Ecto neural progenitor cell (in vitro differentiated cells): Measurements from ENCODE around the gene GMNN.

ENCODE experiments used
- DNase-seq: peaks from one replicate; pipeline ENCODE4 v3.0.0-alpha.2; 2018; ENCODE audit warnings: low spot score

The GMNN gene

DNA sequence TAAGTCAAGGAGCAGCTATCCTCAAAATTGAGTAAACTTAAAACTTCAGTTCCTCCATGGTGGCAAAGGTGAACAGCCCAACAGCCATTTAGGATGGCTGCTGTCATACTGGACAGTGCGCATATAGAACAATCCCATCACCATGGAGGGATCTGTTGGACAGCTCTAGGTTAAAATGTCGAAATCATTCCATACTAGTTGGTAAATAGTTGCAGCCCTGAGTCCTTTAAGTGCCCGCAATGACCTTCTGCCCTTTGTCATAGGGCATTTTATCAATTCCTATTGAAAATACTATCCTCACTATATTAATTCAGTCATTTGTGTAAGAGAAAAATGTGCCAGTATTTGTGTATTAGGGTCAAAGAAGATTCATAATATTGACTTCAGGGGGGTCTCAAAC, 32.8 kb downstream of the GMNN start:
- DNase-seq, result no peak

DNA sequence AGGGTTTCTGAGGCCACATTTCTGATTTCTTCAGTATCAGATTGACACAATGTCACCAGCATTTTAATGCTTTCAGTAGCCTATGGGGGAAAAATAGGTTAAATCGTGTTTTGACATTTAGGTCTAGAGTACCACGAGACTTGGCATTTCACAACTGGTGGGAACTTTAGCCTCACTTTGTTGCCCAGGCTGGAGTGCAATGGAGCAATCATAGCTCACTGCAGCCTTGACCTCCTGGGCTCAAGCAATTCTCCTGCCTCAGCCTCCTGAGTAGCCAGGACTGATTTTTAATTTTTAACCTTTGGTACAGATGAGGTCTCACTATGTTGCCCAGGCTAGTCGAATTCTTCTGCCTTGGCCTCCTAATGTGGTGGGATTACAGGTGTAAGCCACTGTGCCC, 35.0 kb downstream of the GMNN start:
- DNase-seq, result no peak

DNA sequence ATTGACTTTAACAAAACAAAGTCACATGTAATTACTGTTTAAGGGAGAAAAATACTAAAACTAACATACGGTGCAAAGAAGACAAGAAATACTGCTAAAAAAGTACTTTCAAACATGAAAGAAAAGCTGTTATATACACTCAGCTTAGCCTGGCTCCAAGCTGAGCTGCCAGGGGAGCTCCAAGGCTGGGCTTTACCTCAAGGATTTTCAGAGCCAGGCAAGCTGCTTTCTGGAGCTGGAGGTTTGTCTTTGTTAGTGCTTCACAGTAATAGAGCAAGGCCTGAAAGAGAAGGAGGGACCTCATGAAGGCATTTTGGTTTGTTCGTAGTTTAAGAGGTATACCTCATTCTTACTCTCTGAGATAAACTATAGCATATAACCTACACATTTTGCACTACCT, 43.6 kb downstream of the GMNN start:
- no peak for DNase-seq

DNA sequence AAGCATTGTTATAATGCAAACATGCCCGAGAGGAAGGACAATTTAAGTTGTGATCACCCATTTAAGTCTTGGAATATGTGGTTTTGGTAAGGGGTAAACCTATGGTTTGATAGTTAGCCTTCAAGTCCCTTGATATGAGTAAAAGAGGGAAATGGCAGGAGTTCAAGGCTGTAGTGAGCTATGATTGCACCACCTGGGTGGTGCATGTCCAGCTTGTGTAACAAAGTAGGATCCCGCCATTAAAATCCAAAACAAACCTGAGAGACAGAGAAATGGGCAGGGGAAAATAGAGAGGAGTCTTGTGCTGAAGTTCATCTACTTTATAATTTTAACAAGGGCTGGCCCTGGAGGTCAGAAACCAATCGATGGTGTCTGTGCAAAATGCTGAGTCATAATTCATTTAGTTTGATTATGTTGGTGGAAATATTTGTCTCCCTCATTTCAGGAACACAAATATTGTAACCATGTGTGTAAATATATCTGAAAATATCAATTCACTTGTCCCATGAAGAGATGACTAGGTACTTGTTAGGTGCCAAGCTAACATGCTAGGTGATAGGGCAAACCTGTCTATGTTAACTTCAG, 47.2 kb downstream of the GMNN start:
- DNase-seq, result no peak

DNA sequence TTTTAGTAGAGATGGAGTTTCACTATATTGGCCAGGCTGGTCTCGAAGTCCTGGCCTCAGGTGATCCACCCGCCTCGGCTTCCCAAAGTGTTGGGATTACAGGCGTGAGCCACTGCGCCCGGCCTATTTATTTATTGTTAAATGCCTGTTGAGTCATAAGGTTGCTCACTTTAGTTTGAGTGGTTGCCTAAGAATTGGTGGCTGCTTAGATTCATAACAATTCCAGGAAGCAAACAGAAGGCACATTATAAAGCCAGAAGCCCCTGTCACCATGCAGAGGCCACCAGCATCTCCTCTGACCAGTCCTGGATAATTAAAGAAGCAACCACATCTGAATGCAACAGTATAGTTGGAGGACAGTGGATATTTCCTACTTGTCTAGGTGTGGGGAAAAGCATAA, 48.0 kb downstream of the GMNN start:
- no peak for DNase-seq

DNA sequence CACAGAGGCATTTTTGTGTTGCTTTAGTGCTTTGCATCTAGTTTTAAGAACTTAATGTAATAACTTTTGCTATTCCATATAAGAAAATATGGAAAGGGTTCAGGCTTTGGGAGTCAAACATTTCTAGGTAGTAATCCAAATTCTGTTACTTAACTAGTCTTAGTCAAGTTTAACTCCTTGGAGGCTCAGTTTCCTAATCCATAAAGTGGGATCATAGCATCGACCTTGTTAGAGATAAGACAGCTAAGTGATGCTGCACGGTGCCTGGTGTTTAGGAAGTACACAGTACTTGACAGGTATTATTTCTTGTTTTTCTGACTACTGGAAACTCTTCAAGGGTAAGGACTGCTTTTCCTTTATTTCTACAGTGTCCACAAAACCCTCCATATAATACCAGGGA, 48.4 kb downstream of the GMNN start:
- no peak for DNase-seq

DNA sequence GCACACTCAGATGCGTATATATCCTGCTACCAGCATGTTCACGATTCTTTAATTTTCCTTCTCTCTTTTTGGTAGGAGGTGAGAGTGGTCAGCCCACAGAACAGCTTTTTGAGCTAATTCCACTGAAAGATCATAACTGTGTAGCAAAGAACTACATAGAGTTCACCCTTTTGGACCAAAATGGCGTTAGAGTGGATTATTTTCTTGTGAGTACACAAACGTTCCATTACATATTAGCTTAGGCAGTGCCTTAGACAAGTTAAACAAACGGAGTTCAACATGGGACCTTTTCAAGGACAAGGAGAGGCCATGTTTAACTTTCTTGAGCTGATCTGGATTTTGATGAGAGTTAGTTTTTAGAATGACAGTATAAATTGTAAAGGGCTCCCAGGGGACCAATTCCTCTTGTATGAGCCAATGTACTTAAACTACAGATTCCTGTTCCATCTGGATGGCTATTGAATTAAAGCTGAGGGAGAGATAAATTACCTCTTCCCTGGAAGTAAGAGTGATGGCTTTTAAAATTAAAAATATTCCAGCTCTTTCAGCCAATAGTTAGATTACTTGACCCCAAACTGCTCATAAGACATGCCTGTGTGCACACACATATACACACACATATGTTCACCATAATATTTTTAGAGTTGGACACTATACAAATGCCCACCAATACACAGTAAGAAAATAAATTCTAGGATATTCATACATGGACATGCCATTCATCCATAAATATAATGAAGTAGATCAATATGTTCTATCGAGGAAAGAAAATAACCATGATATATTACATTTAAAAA, 49.6 kb downstream of the GMNN start:
- no peak for DNase-seq

DNA sequence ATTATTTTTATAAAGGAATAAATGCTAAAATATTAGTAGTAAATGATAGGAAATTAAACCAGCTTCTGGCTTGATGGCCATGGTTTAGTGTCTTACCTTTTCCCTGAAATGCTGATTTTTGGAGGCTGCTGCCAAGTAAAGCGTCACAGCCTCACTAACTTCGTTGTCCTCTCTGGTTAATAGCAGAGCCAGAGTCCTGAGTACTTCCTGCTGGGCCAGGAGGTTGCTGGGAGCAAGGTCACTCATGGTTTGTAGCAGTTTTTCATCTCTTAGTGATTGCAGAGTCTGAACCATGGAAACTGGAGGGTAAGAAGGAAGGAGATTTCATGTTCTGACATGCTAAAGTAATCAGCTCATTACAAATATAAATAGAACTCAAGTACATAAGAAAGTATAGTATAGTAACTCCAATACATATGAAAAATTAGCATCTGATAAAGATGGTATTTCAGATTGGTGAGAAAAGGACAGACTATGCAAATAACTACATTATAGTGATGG, 50.4 kb downstream of the GMNN start:
- DNase-seq, result no peak

DNA sequence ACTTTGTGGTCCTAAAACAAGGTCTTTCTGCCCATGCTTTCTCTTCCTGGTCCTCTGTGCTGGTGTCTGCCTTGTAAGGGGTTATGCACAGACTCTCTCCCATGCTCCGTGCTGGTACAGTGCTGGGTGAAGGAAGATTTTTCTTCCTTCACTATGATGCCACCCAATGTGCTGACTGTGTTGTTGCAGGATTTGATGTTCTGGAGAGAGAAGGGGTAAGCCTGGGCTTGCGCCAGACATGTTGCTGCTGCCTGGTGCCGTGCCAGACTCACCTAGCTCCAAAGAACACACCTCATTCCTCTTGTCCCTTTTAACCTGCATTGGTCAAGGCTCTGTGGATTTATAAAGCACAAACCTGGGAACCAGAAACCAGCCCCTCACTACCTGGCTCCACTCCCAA, 52.4 kb downstream of the GMNN start:
- no peak for DNase-seq

DNA sequence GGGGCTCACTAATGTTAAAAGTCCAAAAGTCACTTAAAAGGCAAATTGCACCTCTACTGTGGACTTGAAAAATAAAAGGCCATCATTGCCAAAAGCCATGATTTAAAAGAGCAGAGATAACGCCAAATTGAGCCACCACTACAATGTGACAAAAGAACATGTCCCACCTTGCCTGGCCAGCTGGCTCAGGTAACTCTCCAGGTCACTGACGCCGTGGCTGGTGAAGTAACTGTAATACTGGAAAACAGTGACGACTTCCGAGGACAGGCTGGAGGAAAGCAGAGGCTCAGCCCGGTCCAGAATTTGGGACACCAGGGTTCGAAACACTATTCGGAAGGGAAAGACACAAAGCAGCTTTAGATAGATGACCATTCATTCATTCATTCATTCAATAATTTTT, 53.2 kb downstream of the GMNN start:
- DNase-seq, result no peak

DNA sequence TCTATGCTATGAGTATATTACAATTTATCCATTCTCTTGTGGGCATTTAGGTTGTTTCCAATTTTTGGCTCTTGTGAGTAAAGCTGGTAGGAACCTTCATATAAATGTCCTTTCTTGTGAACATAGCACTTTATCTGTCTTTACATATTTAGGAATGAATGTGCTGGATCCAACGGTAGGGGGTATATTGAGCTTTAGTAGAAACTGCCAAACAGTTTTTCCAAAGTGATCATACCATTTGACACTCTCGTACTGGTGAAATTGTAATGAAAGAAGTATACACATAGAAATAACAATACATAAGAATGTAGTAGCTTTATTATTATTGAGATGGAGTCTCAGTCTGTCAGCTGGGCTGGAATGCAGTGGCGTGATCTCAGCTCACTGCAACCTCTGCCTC, 54.9 kb downstream of the GMNN start:
- DNase-seq, result no peak

DNA sequence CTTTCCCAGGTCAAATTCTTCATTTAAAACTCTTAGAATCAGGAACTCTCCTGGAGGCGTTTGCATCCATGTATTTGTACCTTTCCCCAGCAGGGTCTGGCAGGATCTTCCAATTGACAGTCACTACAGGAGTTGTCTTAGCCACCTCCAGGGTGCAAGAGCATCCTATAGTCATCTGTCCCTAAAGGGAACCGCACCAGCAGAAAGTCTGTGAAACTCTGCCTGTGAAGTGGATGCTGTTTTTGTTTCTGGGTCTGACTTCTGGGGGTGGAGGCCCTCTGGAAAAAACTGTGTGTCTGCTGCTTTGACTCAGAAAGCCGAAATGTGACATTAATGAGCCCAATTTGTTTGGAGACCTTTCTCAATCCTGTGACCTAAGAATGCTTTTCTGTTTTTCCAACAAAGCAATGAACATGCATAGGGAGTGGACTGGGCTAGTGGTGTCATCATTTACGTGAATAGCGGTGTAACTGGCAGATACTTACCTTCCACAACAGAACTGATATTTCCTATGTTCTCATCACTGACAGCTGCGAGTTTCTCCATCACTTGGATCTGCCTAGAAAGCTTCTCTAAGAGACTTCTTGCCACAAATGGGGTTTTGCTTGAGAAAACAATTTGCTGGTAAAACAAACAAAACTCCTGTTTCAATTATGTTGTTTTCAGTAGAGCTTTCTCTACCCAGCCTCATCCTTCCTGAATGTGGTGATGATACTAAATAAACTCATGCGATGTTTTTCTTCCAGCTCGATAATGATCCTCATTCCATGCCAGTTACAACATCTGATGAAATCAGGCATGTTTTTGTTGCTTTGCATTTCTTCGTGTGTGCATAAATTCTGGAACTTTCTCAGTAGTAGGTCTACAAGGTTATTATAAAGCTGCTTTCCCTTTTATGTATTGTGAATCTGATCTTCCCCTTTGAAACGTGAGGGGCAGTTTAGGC, 57.3 kb downstream of the GMNN start:
- DNase-seq, result no peak

DNA sequence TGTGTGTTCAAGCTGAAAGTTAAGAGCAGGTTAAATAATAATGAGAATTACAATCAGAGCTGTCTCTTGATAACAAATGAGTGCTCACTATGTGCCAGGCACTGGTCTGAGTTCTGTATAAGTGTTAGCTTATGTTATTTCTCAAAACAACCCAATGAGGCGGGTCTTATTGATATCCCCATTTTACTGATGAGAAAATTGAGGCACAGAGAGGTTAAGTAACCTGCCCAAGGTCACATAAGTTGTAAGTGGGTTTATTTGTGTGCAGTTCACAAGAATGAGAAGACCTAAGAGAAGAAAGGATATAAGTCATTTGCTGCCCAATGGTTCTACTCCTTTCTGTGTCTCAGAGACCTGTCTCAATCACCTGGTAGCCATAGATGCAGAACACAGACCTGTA, 58.1 kb downstream of the GMNN start:
- no peak for DNase-seq

DNA sequence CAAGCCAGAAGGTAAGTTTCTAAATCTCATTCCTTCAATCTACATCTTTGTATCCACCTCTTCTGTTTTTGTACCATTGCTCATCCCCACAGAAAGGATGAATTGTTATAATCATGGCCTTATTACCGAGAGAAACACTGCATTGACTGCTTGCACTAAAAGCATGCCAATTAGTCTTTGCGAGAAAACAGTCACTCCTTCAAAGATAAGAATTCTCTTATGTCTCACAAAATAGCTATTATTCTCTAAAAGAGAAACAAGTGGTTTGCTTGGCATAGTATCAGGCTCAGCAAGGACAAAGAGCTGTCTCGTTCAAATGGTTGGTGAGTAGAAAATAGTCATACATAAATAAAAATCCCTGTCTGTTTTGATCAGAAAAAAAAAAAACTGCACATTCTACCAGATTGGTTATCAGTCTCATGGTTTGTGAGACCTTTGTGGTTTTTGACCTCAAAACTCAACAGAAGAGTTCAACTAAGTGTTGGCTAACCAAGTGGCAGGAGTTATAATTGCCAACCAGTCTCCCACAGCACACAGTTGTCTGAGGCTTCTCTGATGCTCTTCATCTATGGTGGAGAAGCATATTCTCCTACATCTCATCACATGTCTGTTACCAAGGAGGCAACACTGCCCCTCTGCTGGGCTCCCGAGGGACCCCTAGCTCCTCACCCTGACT, 59.1 kb downstream of the GMNN start:
- no peak for DNase-seq
